HEK293 (cell line): ENCODE results near the gene KCNA5.

Experiments
- CTCF ChIA-PET: fragments of 350-600 bp; formaldehyde crosslinking; extraction: SDS; loops from one replicate; lab custom pipeline; 2021; ENCODE audit warnings: antibody characterized with exemption; lab: Yijun Ruan, JAX
- POLR2A ChIA-PET: fragments of 300-600 bp; formaldehyde crosslinking; extraction: SDS; loops from one replicate; lab custom pipeline; 2020; ENCODE audit warnings: antibody characterized with exemption, inconsistent platforms; lab: Yijun Ruan, JAX
- H3K27ac ChIP-seq: fragments of 200-500 bp; sonication (Bioruptor generic); 2 replicates; pipeline ENCODE4 v1.5.1; 2014; ENCODE audit warnings: low read depth, low read length, control low read depth, inconsistent platforms; ENCODE audit errors: extremely low read depth
- H3K36me3 ChIP-seq, 2 experiments: fragments of 200-500 bp in 1 of 2; sonication (Bioruptor generic) in 1 of 2; 1 replicate in 1 of 2; 2 replicates in 1 of 2; pipeline ENCODE4 v1.5.1; 2014 to 2017; ENCODE audit warnings: inconsistent platforms in 2 of 2, low read length in 2 of 2; ENCODE audit not compliant: control insufficient read depth in 2 of 2, insufficient read depth in 1 of 2
- H3K4me1 ChIP-seq: fragments of 200-500 bp; sonication (Bioruptor generic); 2 replicates; pipeline ENCODE4 v1.5.1; 2014; ENCODE audit warnings: mild to moderate bottlenecking, low read length, inconsistent platforms; ENCODE audit not compliant: control insufficient read depth, insufficient read depth
- H3K4me3 ChIP-seq: 2 replicates; pipeline ENCODE4 v1.5.1; 2011; ENCODE audit warnings: low read depth, mild to moderate bottlenecking, control low read depth, low read length, moderate library complexity
- H3K9me3 ChIP-seq: fragments of 200-500 bp; sonication (Bioruptor generic); 2 replicates; pipeline ENCODE4 v1.5.1; 2014; ENCODE audit warnings: low read depth, low read length, inconsistent platforms; ENCODE audit not compliant: control insufficient read depth, insufficient read depth
- GLI2 ChIP-seq: fragments of 450-650 bp; formaldehyde crosslinking; IDR thresholded peaks from 2 replicates; pipeline ENCODE4; 2017; ENCODE audit warnings: missing biosample characterization, missing genetic modification characterization, low read depth, borderline replicate concordance
- GLIS1 ChIP-seq: fragments of 450-650 bp; formaldehyde crosslinking; IDR thresholded peaks from 2 replicates; pipeline ENCODE4 v1.5.1; 2016; ENCODE audit warnings: missing biosample characterization, missing genetic modification characterization
- HOXD13 ChIP-seq: sonication (generic); formaldehyde crosslinking; IDR thresholded peaks from 2 replicates; pipeline ENCODE4 v1.8.0; 2022; ENCODE audit warnings: missing genetic modification reagents, borderline replicate concordance
- IKZF3 ChIP-seq: fragments of 450-650 bp; IDR thresholded peaks from 2 replicates; pipeline ENCODE4 v1.5.0; 2018; ENCODE audit warnings: missing biosample characterization, mild to moderate bottlenecking, missing genetic modification characterization, moderate library complexity
- KLF10 ChIP-seq: fragments of 450-650 bp; IDR thresholded peaks from 2 replicates; pipeline ENCODE4 v1.5.1; 2018; ENCODE audit warnings: missing biosample characterization, mild to moderate bottlenecking, missing genetic modification characterization
- MEIS1 ChIP-seq: sonication (generic); formaldehyde crosslinking; IDR thresholded peaks from 2 replicates; pipeline ENCODE4 v1.8.1; 2022; ENCODE audit warnings: missing genetic modification reagents, mild to moderate bottlenecking, borderline replicate concordance
- SCRT2 ChIP-seq: fragments of 450-650 bp; formaldehyde crosslinking; IDR thresholded peaks from 2 replicates; pipeline ENCODE4 v1.5.1; 2016; ENCODE audit warnings: missing biosample characterization, missing genetic modification characterization
- YY1 ChIP-seq: fragments of 450-650 bp; formaldehyde crosslinking; IDR thresholded peaks from 2 replicates; pipeline ENCODE4 v1.5.1; 2018; ENCODE audit warnings: missing biosample characterization, missing genetic modification characterization
- ZBTB20 ChIP-seq: fragments of 450-650 bp; formaldehyde crosslinking; IDR thresholded peaks from 2 replicates; pipeline ENCODE4 v1.5.1; 2016; ENCODE audit warnings: missing biosample characterization, missing genetic modification characterization
- ZBTB49 ChIP-seq: fragments of 450-650 bp; formaldehyde crosslinking; IDR thresholded peaks from 2 replicates; pipeline ENCODE4 v1.5.1; 2016; ENCODE audit warnings: missing biosample characterization, missing genetic modification characterization, low read depth
- ZBTB7A ChIP-seq: fragments of 450-650 bp; formaldehyde crosslinking; IDR thresholded peaks from 2 replicates; pipeline ENCODE4 v1.5.1; 2016; ENCODE audit warnings: low read depth, missing biosample characterization, missing genetic modification characterization
- ZFP3 ChIP-seq: fragments of 450-650 bp; formaldehyde crosslinking; IDR thresholded peaks from 2 replicates; pipeline ENCODE4 v1.5.1; 2016; ENCODE audit warnings: low read depth, missing biosample characterization, missing genetic modification characterization
- ZFP37 ChIP-seq: fragments of 450-650 bp; formaldehyde crosslinking; IDR thresholded peaks from 2 replicates; pipeline ENCODE4 v1.5.1; 2016; ENCODE audit warnings: missing biosample characterization, missing genetic modification characterization
- ZFP69B ChIP-seq: fragments of 450-650 bp; formaldehyde crosslinking; IDR thresholded peaks from 2 replicates; pipeline ENCODE4 v1.5.1; 2016; ENCODE audit warnings: missing biosample characterization, missing genetic modification characterization
- ZIC2 ChIP-seq: fragments of 450-650 bp; formaldehyde crosslinking; IDR thresholded peaks from 2 replicates; pipeline ENCODE4 v1.5.1; 2016; ENCODE audit warnings: missing biosample characterization, missing genetic modification characterization
- ZNF114 ChIP-seq: fragments of 450-650 bp; formaldehyde crosslinking; IDR thresholded peaks from 2 replicates; pipeline ENCODE4 v1.5.0; 2017; ENCODE audit warnings: missing biosample characterization, missing genetic modification characterization
- ZNF155 ChIP-seq: fragments of 450-650 bp; formaldehyde crosslinking; IDR thresholded peaks from 2 replicates; pipeline ENCODE4 v1.5.1; 2016; ENCODE audit warnings: missing biosample characterization, missing genetic modification characterization
- ZNF19 ChIP-seq: fragments of 450-650 bp; formaldehyde crosslinking; IDR thresholded peaks from 2 replicates; pipeline ENCODE4; 2016; ENCODE audit warnings: missing biosample characterization, missing genetic modification characterization, low read depth
- ZNF202 ChIP-seq: fragments of 450-650 bp; formaldehyde crosslinking; IDR thresholded peaks from 2 replicates; pipeline ENCODE4 v1.5.1; 2016; ENCODE audit warnings: missing biosample characterization, missing genetic modification characterization, borderline replicate concordance
- ZNF214 ChIP-seq: fragments of 450-650 bp; formaldehyde crosslinking; IDR thresholded peaks from 2 replicates; pipeline ENCODE4 v1.5.1; 2017; ENCODE audit warnings: missing biosample characterization, mild to moderate bottlenecking, missing genetic modification characterization, borderline replicate concordance
- ZNF23 ChIP-seq: fragments of 450-650 bp; formaldehyde crosslinking; IDR thresholded peaks from 2 replicates; pipeline ENCODE4 v1.5.1; 2016; ENCODE audit warnings: missing biosample characterization, missing genetic modification characterization, borderline replicate concordance
- ZNF274 ChIP-seq, 2 experiments: fragments of 200-500 bp in 1 of 2; fragments of 450-650 bp in 1 of 2; sonication (Bioruptor generic) in 1 of 2; formaldehyde crosslinking in 1 of 2; IDR thresholded peaks; 2 replicates each; pipeline versions ENCODE4 v1.5.1 to v1.6.1; 2014 to 2016; ENCODE audit warnings: borderline replicate concordance in 1 of 2, inconsistent platforms in 1 of 2, low read length in 1 of 2, missing biosample characterization in 1 of 2, missing genetic modification characterization in 1 of 2
- ZNF391 ChIP-seq: fragments of 450-650 bp; formaldehyde crosslinking; IDR thresholded peaks from 2 replicates; pipeline ENCODE4 v1.5.1; 2016; ENCODE audit warnings: low read depth, missing biosample characterization, missing genetic modification characterization, borderline replicate concordance
- ZNF426 ChIP-seq: fragments of 450-650 bp; formaldehyde crosslinking; IDR thresholded peaks from 2 replicates; pipeline ENCODE4 v1.5.1; 2017; ENCODE audit warnings: missing biosample characterization, missing genetic modification characterization, mild to moderate bottlenecking, inconsistent platforms, moderate library complexity
- ZNF558 ChIP-seq: fragments of 450-650 bp; formaldehyde crosslinking; IDR thresholded peaks from 2 replicates; pipeline ENCODE4 v1.5.1; 2016; ENCODE audit warnings: missing biosample characterization, missing genetic modification characterization
- ZNF560 ChIP-seq: fragments of 450-650 bp; formaldehyde crosslinking; IDR thresholded peaks from 2 replicates; pipeline ENCODE4 v1.5.1; 2017; ENCODE audit warnings: missing biosample characterization, missing genetic modification characterization, borderline replicate concordance
- ZNF623 ChIP-seq: fragments of 450-650 bp; formaldehyde crosslinking; IDR thresholded peaks from 2 replicates; pipeline ENCODE4 v1.5.1; 2016; ENCODE audit warnings: missing biosample characterization, missing genetic modification characterization
- ZNF776 ChIP-seq: fragments of 450-650 bp; formaldehyde crosslinking; IDR thresholded peaks from 2 replicates; pipeline ENCODE4 v1.5.0; 2017; ENCODE audit warnings: missing biosample characterization, missing genetic modification characterization, borderline replicate concordance
- TF ChIP-seq, protein P1 (sequence below): fragments of 450-650 bp; formaldehyde crosslinking; IDR thresholded peaks from 2 replicates; pipeline ENCODE4 v1.5.1; 2017; ENCODE audit warnings: missing biosample characterization, missing genetic modification characterization
- TF ChIP-seq, protein P2 (sequence below): fragments of 450-650 bp; formaldehyde crosslinking; IDR thresholded peaks from 2 replicates; pipeline ENCODE4 v1.5.1; 2016; ENCODE audit warnings: missing biosample characterization, missing genetic modification characterization

Gene KCNA5

DNA sequence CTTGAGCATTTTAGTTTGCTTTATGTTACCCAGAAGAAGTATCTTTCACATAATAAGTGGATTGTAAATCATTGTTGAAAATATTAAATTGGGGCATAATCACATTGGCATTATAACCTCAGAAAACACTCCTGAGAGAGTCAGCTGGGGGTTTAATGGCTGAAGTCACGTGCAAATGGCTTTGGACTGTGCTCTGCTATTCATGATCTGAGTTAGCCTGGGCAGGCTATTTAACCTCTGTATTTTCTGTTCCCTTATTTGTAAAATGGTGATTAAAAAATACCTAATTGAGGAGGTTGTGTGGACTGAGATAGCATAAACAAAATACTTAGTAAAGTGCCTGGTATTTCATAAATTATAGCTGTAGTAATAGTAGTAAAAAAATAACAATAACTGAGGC lies 24.9 kb downstream of the KCNA5 start (continued):
- TF ChIP-seq ZNF776 = no peak
- no peak for TF ChIP-seq ZIC2
- TF ChIP-seq GLI2 (tag by site-specific recombination) = no peak
- no peak for TF ChIP-seq IKZF3
- no peak for TF ChIP-seq GLIS1 (tag by site-specific recombination)

DNA sequence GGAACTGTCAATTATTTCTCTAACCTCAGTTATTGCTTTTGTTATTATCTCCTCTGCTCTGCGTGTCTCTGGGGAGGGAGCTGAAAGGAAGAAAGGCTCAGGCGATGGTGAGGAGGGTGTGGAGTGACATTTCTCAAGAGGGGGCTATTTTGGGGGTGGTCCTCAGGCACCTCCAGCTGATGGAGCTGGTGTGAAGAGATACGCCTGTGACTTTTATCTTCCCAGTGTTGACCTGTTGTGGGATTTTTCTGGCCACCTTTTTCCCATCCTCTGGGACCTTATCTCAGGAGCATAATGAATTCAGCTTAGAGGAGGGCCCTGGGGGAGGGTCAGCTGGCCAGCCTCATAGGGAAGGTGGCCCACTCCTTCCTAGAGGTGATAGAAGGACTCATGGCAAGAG lies 26.4 kb downstream of the KCNA5 start:
- POLR2A ChIA-PET = no interaction called here
- no peaks in the 10 kb centered on the region for H3K9me3 ChIP-seq
- no peak overlapping the region for H3K27ac ChIP-seq
- no peak overlapping the region for H3K4me3 ChIP-seq
- CTCF ChIA-PET = interaction anchor here (0.6 to 7.3 kb wide), 4 partner anchors 8 to 213 kb away, joined by 4 to 54 read pairs (median 5); no protein-coding TSS in a partner anchor
- no peak for TF ChIP-seq ZBTB7A (tag by site-specific recombination)
- no peak for TF ChIP-seq HOXD13 (CRISPR knock-in tag)
- TF ChIP-seq ZFP69B (tag by site-specific recombination) = no peak
- no peak for TF ChIP-seq ZFP37 (tag by site-specific recombination)
- TF ChIP-seq ZBTB20 (tag by site-specific recombination) = no peak
- TF ChIP-seq ZNF214 (tag by site-specific recombination) = no peak
- TF ChIP-seq ZNF155 (tag by site-specific recombination) = no peak
- TF ChIP-seq ZNF623 (tag by site-specific recombination) = no peak
- no peak for TF ChIP-seq ZNF426 (tag by site-specific recombination)
- no peak for TF ChIP-seq ZNF776
- TF ChIP-seq SCRT2 = no peak
- TF ChIP-seq ZFP3 (tag by site-specific recombination) = no peak
- no peak for TF ChIP-seq ZNF560
- TF ChIP-seq ZNF23 (tag by site-specific recombination) = no peak
- TF ChIP-seq ZNF19 = no peak
- TF ChIP-seq, protein P1, sequence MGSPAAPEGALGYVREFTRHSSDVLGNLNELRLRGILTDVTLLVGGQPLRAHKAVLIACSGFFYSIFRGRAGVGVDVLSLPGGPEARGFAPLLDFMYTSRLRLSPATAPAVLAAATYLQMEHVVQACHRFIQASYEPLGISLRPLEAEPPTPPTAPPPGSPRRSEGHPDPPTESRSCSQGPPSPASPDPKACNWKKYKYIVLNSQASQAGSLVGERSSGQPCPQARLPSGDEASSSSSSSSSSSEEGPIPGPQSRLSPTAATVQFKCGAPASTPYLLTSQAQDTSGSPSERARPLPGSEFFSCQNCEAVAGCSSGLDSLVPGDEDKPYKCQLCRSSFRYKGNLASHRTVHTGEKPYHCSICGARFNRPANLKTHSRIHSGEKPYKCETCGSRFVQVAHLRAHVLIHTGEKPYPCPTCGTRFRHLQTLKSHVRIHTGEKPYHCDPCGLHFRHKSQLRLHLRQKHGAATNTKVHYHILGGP (tag by site-specific recombination) = no peak
- no peak for TF ChIP-seq MEIS1
- TF ChIP-seq ZNF114 (tag by site-specific recombination) = no peak
- no peaks in the 10 kb centered on the region for H3K36me3 ChIP-seq
- H3K4me1 ChIP-seq = no peaks in the 10 kb centered on the region

GRCh38 chr12:5071496-5071895 lies 27.8 kb downstream of the KCNA5 start:
- ChIA-PET CTCF (interaction anchor here (1.4 to 7.3 kb wide), 3 partner anchors 9 to 38 kb away, joined by 3 to 54 read pairs (median 4); no protein-coding TSS in a partner anchor), POLR2A (no interaction called here)
- Histone ChIP-seq H3K4me1 (no peaks in the 10 kb centered on the region), H3K36me3 (no peaks in the 10 kb centered on the region), H3K9me3 (no peaks in the 10 kb centered on the region), H3K4me3 (no peak overlapping the region), H3K27ac (no peak overlapping the region)
- TF ChIP-seq KLF10 (tag by site-specific recombination) (no peak), ZNF391 (tag by site-specific recombination) (no peak), ZNF274 (IDR thresholded peaks at IDR 0.05; ENCODE audit: low read length) (no peak), ZNF274 (tag by site-specific recombination; IDR thresholded peaks at IDR 0.05; ENCODE audit: borderline replicate concordance) (no peak), YY1 (no peak), ZNF558 (tag by site-specific recombination) (no peak), ZNF202 (tag by site-specific recombination) (no peak), ZBTB49 (tag by site-specific recombination) (no peak)
- TF ChIP-seq, protein P2, sequence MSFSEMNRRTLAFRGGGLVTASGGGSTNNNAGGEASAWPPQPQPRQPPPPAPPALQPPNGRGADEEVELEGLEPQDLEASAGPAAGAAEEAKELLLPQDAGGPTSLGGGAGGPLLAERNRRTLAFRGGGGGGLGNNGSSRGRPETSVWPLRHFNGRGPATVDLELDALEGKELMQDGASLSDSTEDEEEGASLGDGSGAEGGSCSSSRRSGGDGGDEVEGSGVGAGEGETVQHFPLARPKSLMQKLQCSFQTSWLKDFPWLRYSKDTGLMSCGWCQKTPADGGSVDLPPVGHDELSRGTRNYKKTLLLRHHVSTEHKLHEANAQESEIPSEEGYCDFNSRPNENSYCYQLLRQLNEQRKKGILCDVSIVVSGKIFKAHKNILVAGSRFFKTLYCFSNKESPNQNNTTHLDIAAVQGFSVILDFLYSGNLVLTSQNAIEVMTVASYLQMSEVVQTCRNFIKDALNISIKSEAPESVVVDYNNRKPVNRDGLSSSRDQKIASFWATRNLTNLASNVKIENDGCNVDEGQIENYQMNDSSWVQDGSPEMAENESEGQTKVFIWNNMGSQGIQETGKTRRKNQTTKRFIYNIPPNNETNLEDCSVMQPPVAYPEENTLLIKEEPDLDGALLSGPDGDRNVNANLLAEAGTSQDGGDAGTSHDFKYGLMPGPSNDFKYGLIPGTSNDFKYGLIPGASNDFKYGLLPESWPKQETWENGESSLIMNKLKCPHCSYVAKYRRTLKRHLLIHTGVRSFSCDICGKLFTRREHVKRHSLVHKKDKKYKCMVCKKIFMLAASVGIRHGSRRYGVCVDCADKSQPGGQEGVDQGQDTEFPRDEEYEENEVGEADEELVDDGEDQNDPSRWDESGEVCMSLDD (tag by site-specific recombination) = no peak
